T-cell (primary cell): ENCODE data around the gene SYAP1. TPM values are rescaled to one million over a fixed set of nuclear protein-coding genes. Genes with fewer than 3 reads are reported as not detected.
"Not testable (repeated sequence)": the region's sequence is repeated elsewhere in the genome, so short reads cannot be mapped to it uniquely, and the experiment has no call there.

Experiments used
- ATAC-seq, 4 experiments: fragments of 200-7000 bp in 3 of 4; fragments of 150-1000 bp in 1 of 4; cut with Tn5 transposase; replicated peaks in 1 of 4; 1 replicate in 3 of 4; 2 replicates in 1 of 4; pipeline ENCODE4 v1.10.0; 2021; ENCODE audit warnings: moderate library complexity in 3 of 4, mild to moderate bottlenecking in 2 of 4, moderate number of reproducible peaks in 1 of 4
- CTCF ChIA-PET, 2 donors: fragments of 300-600 bp; sonication (Branson Sonifier 250); formaldehyde crosslinking; loops; one replicate each; lab custom pipeline; 2022; ENCODE audit warnings: antibody characterized with exemption in 2 of 2; lab: Charles Lee
- POLR2A ChIA-PET, 2 donors: fragments of 300-600 bp; sonication (Branson Sonifier 250); formaldehyde crosslinking; loops; one replicate each; lab custom pipeline; 2022; ENCODE audit warnings: antibody characterized with exemption in 2 of 2; lab: Charles Lee
- DNase-seq, 35 experiments: peaks; one replicate each; pipeline versions ENCODE4 v3.0.0 to v3.0.0-alpha.2; 2013 to 2023
- H3K27ac ChIP-seq: one replicate; pipeline ENCODE4 v1.5.1; 2013; ENCODE audit warnings: low read length
- H3K27me3 ChIP-seq, 2 experiments: replicated peaks in 1 of 2; 1 replicate in 1 of 2; 2 replicates in 1 of 2; pipeline versions ENCODE4 v1.6.1 to v1.7.0; 2013; ENCODE audit warnings: low read length in 1 of 2, mixed read lengths in 1 of 2; ENCODE audit not compliant: control insufficient read depth in 2 of 2, insufficient read depth in 2 of 2; ENCODE audit errors: extremely low read depth in 1 of 2
- H3K36me3 ChIP-seq, 2 donors: 1 replicate in 1 of 2; 2 replicates in 1 of 2; pipeline versions ENCODE4 v1.6.1 to v1.7.0; 2013; ENCODE audit warnings: low read length in 1 of 2; ENCODE audit not compliant: control insufficient read depth in 2 of 2, insufficient read depth in 1 of 2; ENCODE audit errors: extremely low read depth in 1 of 2
- H3K4me1 ChIP-seq, 2 experiments: 1 replicate in 1 of 2; 2 replicates in 1 of 2; pipeline versions ENCODE4 v1.6.1 to v1.7.0; 2013; ENCODE audit warnings: low read length in 2 of 2, mixed read lengths in 1 of 2; ENCODE audit not compliant: insufficient read depth in 2 of 2, control insufficient read depth in 1 of 2; ENCODE audit errors: extremely low read depth in 1 of 2
- H3K4me3 ChIP-seq, 2 donors: 1 replicate in 1 of 2; 2 replicates in 1 of 2; pipeline versions ENCODE4 v1.5.1 to v1.7.0; 2013; ENCODE audit warnings: mild to moderate bottlenecking in 2 of 2, low read length in 1 of 2, moderate library complexity in 1 of 2; ENCODE audit not compliant: control insufficient read depth in 1 of 2; ENCODE audit errors: extremely low read depth in 1 of 2
- H3K9me3 ChIP-seq: 2 replicates; pipeline ENCODE4 v1.7.0; 2013
- H3K27ac Mint-ChIP-seq, 2 donors: one replicate each; pipeline ENCODE4 v1.8.0; 2020 to 2021; ENCODE audit warnings: mild to moderate bottlenecking in 2 of 2, mixed read lengths in 2 of 2
- H3K27me3 Mint-ChIP-seq, 2 donors: one replicate each; pipeline ENCODE4 v1.8.0; 2021 to 2022; ENCODE audit warnings: mixed read lengths in 2 of 2
- H3K36me3 Mint-ChIP-seq: one replicate; pipeline ENCODE4 v1.8.0; 2021; ENCODE audit warnings: mixed read lengths
- H3K4me1 Mint-ChIP-seq, 3 donors: one replicate each; pipeline ENCODE4 v1.8.0; 2020 to 2022; ENCODE audit warnings: mixed read lengths in 3 of 3, mild to moderate bottlenecking in 1 of 3
- H3K4me3 Mint-ChIP-seq, 3 donors: one replicate each; pipeline ENCODE4 v1.8.0; 2020 to 2022; ENCODE audit warnings: mild to moderate bottlenecking in 3 of 3, mixed read lengths in 3 of 3, moderate library complexity in 3 of 3
- H3K9me3 Mint-ChIP-seq, 3 donors: one replicate each; pipeline ENCODE4 v1.8.0; 2020 to 2022; ENCODE audit warnings: mixed read lengths in 3 of 3
- WGBS: methylation state at CpG from one replicate; pipeline ENCODE4 v1.1.5; 2013; ENCODE audit warnings: missing lambda C conversion rate; ENCODE audit not compliant: insufficient coverage; 5-methylcytosine and 5-hydroxymethylcytosine counted together
- total RNA-seq, 35 experiments: library from RNA in 6 of 35; stranded (reverse) in 6 of 35; fragments of 120-200 nt in 1 of 35; gene quantifications; one replicate each; pipeline versions ENCODE4 v1.2.1 to v1.2.4 and lab custom pipeline; 2013 to 2026

SYAP1 gene
- total RNA-seq, 5 donors from 2014 or later (not counting 1 experiment from before 2014, with no cell fraction given) = 12.5 to 53.2 (median 19.3) TPM

GRCh38 chrX:16745659-16746058, 26.2 kb downstream of the SYAP1 start:
- Histone ChIP-seq H3K36me3 (peaks cover 15 to 27% of the 10 kb centered on the region in 2 donors), H3K27me3 (no peaks in the 10 kb centered on the region), H3K4me1 (no peaks in the 10 kb centered on the region), H3K27ac (no peak overlapping the region), H3K9me3 (no peaks in the 10 kb centered on the region), H3K4me3 (no peak overlapping the region)
- no CpG with 5 or more reads among the region's 5 CpGs for WGBS
- POLR2A ChIA-PET = interaction anchor here (0.7 kb wide), 2 partner anchors 9 to 22 kb away, joined by 3 to 4 read pairs; no protein-coding TSS in a partner anchor
- H3K4me3 Mint-ChIP-seq = no peak overlapping the region
- no peaks in the 10 kb centered on the region for H3K4me1 Mint-ChIP-seq
- no peak overlapping the region for H3K27ac Mint-ChIP-seq
- CTCF ChIA-PET = no interaction called here
- no peaks in the 10 kb centered on the region for H3K9me3 Mint-ChIP-seq
- peaks cover 21% of the 10 kb centered on the region for H3K36me3 Mint-ChIP-seq
- DNase-seq (no peak), ATAC-seq (no peak)
- no peaks in the 10 kb centered on the region for H3K27me3 Mint-ChIP-seq

GRCh38 chrX:16748425-16748824, 29.0 kb downstream of the SYAP1 start:
- H3K36me3 Mint-ChIP-seq = peaks cover 23% of the 10 kb centered on the region
- H3K9me3 Mint-ChIP-seq = no peaks in the 10 kb centered on the region
- DNase-seq (no peak), ATAC-seq (no peak)
- H3K4me3 Mint-ChIP-seq = no peak overlapping the region
- WGBS = no CpG with 5 or more reads among the region's 5 CpGs
- ChIA-PET CTCF (no interaction called here), POLR2A (no interaction called here)
- Histone ChIP-seq H3K27me3 (no peaks in the 10 kb centered on the region), H3K36me3 (peaks cover 15 to 27% of the 10 kb centered on the region in 2 donors), H3K27ac (no peak overlapping the region), H3K4me3 (no peak overlapping the region), H3K9me3 (no peaks in the 10 kb centered on the region), H3K4me1 (no peaks in the 10 kb centered on the region)
- no peaks in the 10 kb centered on the region for H3K27me3 Mint-ChIP-seq
- H3K27ac Mint-ChIP-seq = no peak overlapping the region
- H3K4me1 Mint-ChIP-seq = no peaks in the 10 kb centered on the region

- peaks cover 24% of the 10 kb centered on the region for H3K36me3 Mint-ChIP-seq
Measured at GRCh38 chrX:16750136-16750535, 30.7 kb downstream of the SYAP1 start.

GRCh38 chrX:16754019-16754418, 34.6 kb downstream of the SYAP1 start:
- CTCF ChIA-PET = no interaction called here
- peaks cover 34% of the 10 kb centered on the region for H3K36me3 Mint-ChIP-seq
- H3K9me3 Mint-ChIP-seq = no peaks in the 10 kb centered on the region
- no peaks in the 10 kb centered on the region for H3K4me1 Mint-ChIP-seq
- no peaks in the 10 kb centered on the region for H3K9me3 ChIP-seq
- DNase-seq (no peak), ATAC-seq (no peak)
- H3K27me3 ChIP-seq = no peaks in the 10 kb centered on the region
- no peaks in the 10 kb centered on the region for H3K4me1 ChIP-seq
- H3K27ac Mint-ChIP-seq = no peak overlapping the region
- H3K36me3 ChIP-seq = peaks cover 17 to 18% of the 10 kb centered on the region in 2 donors
- POLR2A ChIA-PET = no interaction called here
- no CpG with 5 or more reads among the region's 2 CpGs for WGBS
- H3K4me3 ChIP-seq = no peak overlapping the region
- no peaks in the 10 kb centered on the region for H3K27me3 Mint-ChIP-seq
- no peak overlapping the region for H3K27ac ChIP-seq
- H3K4me3 Mint-ChIP-seq = no peak overlapping the region

More at GRCh38 chrX:16750136-16750535, 30.7 kb downstream of the SYAP1 start:
- Histone ChIP-seq H3K4me3 (no peak overlapping the region), H3K36me3 (peaks cover 14 to 22% of the 10 kb centered on the region in 2 donors), H3K4me1 (no peaks in the 10 kb centered on the region), H3K27ac (no peak overlapping the region), H3K27me3 (no peaks in the 10 kb centered on the region), H3K9me3 (no peaks in the 10 kb centered on the region)
- DNase-seq (no peak), ATAC-seq (no peak)
- POLR2A ChIA-PET = interaction anchor here in 1 of 2 donors (0.6 kb wide), 2 partner anchors 9 to 69 kb away, joined by 3 to 5 read pairs; no protein-coding TSS in a partner anchor
- Mint-ChIP-seq H3K4me3 (no peak overlapping the region), H3K27ac (no peak overlapping the region), H3K27me3 (no peaks in the 10 kb centered on the region), H3K4me1 (no peaks in the 10 kb centered on the region), H3K9me3 (no peaks in the 10 kb centered on the region)
- CTCF ChIA-PET = interaction anchor here in 1 of 2 donors (0.7 kb wide), 1 partner anchor 708 kb away, joined by 4 read pairs; no protein-coding TSS in a partner anchor
- 100% methylated on average over 1 of the region's 7 CpGs for WGBS

GRCh38 chrX:16756724-16757123, 37.3 kb downstream of the SYAP1 start:
- POLR2A ChIA-PET = interaction anchor here in 1 of 2 donors (0.9 kb wide), 1 partner anchor 22 kb away, joined by 11 read pairs; no protein-coding TSS in a partner anchor
- Mint-ChIP-seq H3K9me3 (no peaks in the 10 kb centered on the region), H3K4me1 (no peaks in the 10 kb centered on the region), H3K36me3 (peaks cover 26% of the 10 kb centered on the region), H3K27ac (no peak overlapping the region), H3K4me3 (no peak overlapping the region), H3K27me3 (no peaks in the 10 kb centered on the region)
- Histone ChIP-seq H3K4me1 (no peaks in the 10 kb centered on the region), H3K4me3 (no peak overlapping the region), H3K27ac (no peak overlapping the region), H3K36me3 (peaks cover 10 to 20% of the 10 kb centered on the region in 2 donors), H3K27me3 (no peaks in the 10 kb centered on the region), H3K9me3 (no peaks in the 10 kb centered on the region)
- ATAC-seq (no peak), DNase-seq (no peak)
- 100% methylated on average over 1 of the region's 4 CpGs for WGBS
- CTCF ChIA-PET = no interaction called here

- H3K4me1 Mint-ChIP-seq, H3K4me3 ChIP-seq, H3K27ac ChIP-seq, H3K9me3 ChIP-seq, ATAC-seq, H3K27ac Mint-ChIP-seq, H3K4me1 ChIP-seq, H3K9me3 Mint-ChIP-seq, H3K4me3 Mint-ChIP-seq, H3K36me3 Mint-ChIP-seq, H3K27me3 ChIP-seq, DNase-seq, CTCF ChIA-PET, H3K27me3 Mint-ChIP-seq: not testable (repeated sequence)
- H3K36me3 ChIP-seq = peaks cover 2 to 14% of the 10 kb centered on the region in 2 donors
- no CpG with 5 or more reads among the region's 4 CpGs for WGBS
- POLR2A ChIA-PET = interaction anchor here in 1 of 2 donors (0.8 kb wide), 1 partner anchor 9 kb away, joined by 3 read pairs; no protein-coding TSS in a partner anchor
Measured at GRCh38 chrX:16761500-16761899, 42.1 kb downstream of the SYAP1 start.
